KMS-11 (cell line): ENCODE measurements around the gene SPART.

Experiments used
- H2AFZ ChIP-seq: fragments of 200-600 bp; sonication (generic); 2 replicates; pipeline ENCODE4 v1.6.1; 2016; ENCODE audit warnings: antibody characterized with exemption, mixed run types, low read depth
- H3K27ac ChIP-seq: fragments of 200-600 bp; sonication (generic); 2 replicates; pipeline ENCODE4 v1.6.1; 2016; ENCODE audit warnings: mild to moderate bottlenecking, mixed run types
- H3K27me3 ChIP-seq: fragments of 200-600 bp; sonication (generic); 2 replicates; pipeline ENCODE4 v1.6.1; 2017; ENCODE audit warnings: mild to moderate bottlenecking, low read depth, mixed run types, moderate library complexity; ENCODE audit not compliant: insufficient read depth
- H3K36me3 ChIP-seq: fragments of 200-600 bp; sonication (generic); 2 replicates; pipeline ENCODE4 v1.6.1; 2017; ENCODE audit warnings: mild to moderate bottlenecking, mixed run types; ENCODE audit not compliant: insufficient read depth
- H3K4me1 ChIP-seq: fragments of 200-600 bp; sonication (generic); 2 replicates; pipeline ENCODE4 v1.6.1; 2016; ENCODE audit warnings: mild to moderate bottlenecking, low read depth, mixed run types; ENCODE audit not compliant: poor library complexity, severe bottlenecking
- H3K4me2 ChIP-seq: fragments of 200-600 bp; sonication (generic); 2 replicates; pipeline ENCODE4 v1.7.0; 2016; ENCODE audit warnings: mild to moderate bottlenecking, mixed run types
- H3K4me3 ChIP-seq: fragments of 200-600 bp; sonication (generic); IDR thresholded peaks from 2 replicates; pipeline ENCODE4 v1.6.1; 2017; ENCODE audit warnings: low read depth, low read length, mixed read lengths; ENCODE audit not compliant: insufficient read depth
- H3K79me2 ChIP-seq: fragments of 200-600 bp; sonication (generic); 2 replicates; pipeline ENCODE4 v1.6.1; 2016; ENCODE audit warnings: low read depth, mixed run types; ENCODE audit not compliant: insufficient read depth
- H3K9ac ChIP-seq: fragments of 200-600 bp; sonication (generic); 2 replicates; pipeline ENCODE4 v1.6.1; 2016; ENCODE audit warnings: mild to moderate bottlenecking, mixed run types
- H4K20me1 ChIP-seq: fragments of 200-600 bp; sonication (generic); 2 replicates; pipeline ENCODE4 v1.6.1; 2016; ENCODE audit warnings: mild to moderate bottlenecking, mixed run types; ENCODE audit not compliant: insufficient read depth
- TF ChIP-seq, protein P1 (sequence below): fragments of 200-600 bp; sonication (generic); conservative IDR thresholded peaks from 2 replicates; pipeline ENCODE4 v1.6.1; 2017; ENCODE audit warnings: low read depth, mild to moderate bottlenecking, antibody characterized with exemption, low read length, moderate library complexity, mixed read lengths

The SPART gene

GRCh38 chr13:36357692-36358091 lies 11.5 kb upstream of the SPART start:
- H3K27me3 ChIP-seq: no peaks in the 10 kb centered on the region
- no peak overlapping the region for H3K4me2 ChIP-seq
- TF ChIP-seq, protein P1, sequence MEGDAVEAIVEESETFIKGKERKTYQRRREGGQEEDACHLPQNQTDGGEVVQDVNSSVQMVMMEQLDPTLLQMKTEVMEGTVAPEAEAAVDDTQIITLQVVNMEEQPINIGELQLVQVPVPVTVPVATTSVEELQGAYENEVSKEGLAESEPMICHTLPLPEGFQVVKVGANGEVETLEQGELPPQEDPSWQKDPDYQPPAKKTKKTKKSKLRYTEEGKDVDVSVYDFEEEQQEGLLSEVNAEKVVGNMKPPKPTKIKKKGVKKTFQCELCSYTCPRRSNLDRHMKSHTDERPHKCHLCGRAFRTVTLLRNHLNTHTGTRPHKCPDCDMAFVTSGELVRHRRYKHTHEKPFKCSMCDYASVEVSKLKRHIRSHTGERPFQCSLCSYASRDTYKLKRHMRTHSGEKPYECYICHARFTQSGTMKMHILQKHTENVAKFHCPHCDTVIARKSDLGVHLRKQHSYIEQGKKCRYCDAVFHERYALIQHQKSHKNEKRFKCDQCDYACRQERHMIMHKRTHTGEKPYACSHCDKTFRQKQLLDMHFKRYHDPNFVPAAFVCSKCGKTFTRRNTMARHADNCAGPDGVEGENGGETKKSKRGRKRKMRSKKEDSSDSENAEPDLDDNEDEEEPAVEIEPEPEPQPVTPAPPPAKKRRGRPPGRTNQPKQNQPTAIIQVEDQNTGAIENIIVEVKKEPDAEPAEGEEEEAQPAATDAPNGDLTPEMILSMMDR: no peak
- H3K36me3 ChIP-seq: no peaks in the 10 kb centered on the region
- H3K27ac ChIP-seq: no peak overlapping the region
- H3K4me3 ChIP-seq: no peak overlapping the region
- no peak overlapping the region for H2AFZ ChIP-seq
- H4K20me1 ChIP-seq: no peaks in the 10 kb centered on the region
- no peak overlapping the region for H3K9ac ChIP-seq
- H3K4me1 ChIP-seq: no peaks in the 10 kb centered on the region
- H3K79me2 ChIP-seq: no peaks in the 10 kb centered on the region

DNA sequence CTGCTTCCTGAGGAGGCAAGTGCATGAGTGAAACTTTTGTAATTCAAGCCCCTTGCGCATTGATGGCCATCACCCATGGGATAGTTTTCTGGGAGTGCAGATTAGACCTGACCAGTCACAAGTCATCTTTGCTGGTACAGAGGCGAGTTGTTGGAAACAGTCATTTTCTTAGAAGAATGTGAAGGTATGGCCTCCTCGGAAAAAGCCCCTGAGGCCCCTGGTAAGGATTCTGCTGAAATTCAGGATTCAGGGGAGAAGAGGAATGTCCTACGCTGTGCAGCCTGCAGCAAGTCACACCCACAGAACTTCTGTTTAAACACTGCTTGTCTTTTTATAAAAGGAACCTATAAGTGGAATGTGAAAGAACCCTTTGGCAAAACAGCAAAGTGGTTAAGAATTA lies 11.0 kb upstream of the SPART start:
- Histone ChIP-seq H3K9ac (no peak overlapping the region), H3K4me3 (no peak overlapping the region), H3K36me3 (no peaks in the 10 kb centered on the region)

GRCh38 chr13:36356058-36356457 lies 9.9 kb upstream of the SPART start:
- Histone ChIP-seq H3K27ac (no peak overlapping the region), H3K27me3 (no peaks in the 10 kb centered on the region), H3K4me2 (no peak overlapping the region)

More for the DNA sequence above, 11.0 kb upstream of the SPART start:
- no peak overlapping the region for H3K4me2 ChIP-seq
- H2AFZ ChIP-seq: no peak overlapping the region
- H3K27me3 ChIP-seq: no peaks in the 10 kb centered on the region
- H3K4me1 ChIP-seq: no peaks in the 10 kb centered on the region
- TF ChIP-seq, protein P1: no peak
- H3K79me2 ChIP-seq: no peaks in the 10 kb centered on the region
- no peak overlapping the region for H3K27ac ChIP-seq
- H4K20me1 ChIP-seq: no peaks in the 10 kb centered on the region

GRCh38 chr13:36355632-36356031 lies 9.4 kb upstream of the SPART start:
- no peak overlapping the region for H3K27ac ChIP-seq
- H3K4me2 ChIP-seq: no peak overlapping the region
- H3K36me3 ChIP-seq: no peaks in the 10 kb centered on the region
- no peaks in the 10 kb centered on the region for H3K4me1 ChIP-seq
- H3K9ac ChIP-seq: no peak overlapping the region
- H3K27me3 ChIP-seq: no peaks in the 10 kb centered on the region
- H4K20me1 ChIP-seq: no peaks in the 10 kb centered on the region
- TF ChIP-seq, protein P1: no peak
- no peaks in the 10 kb centered on the region for H3K79me2 ChIP-seq
- H2AFZ ChIP-seq: no peak overlapping the region
- no peak overlapping the region for H3K4me3 ChIP-seq

More at GRCh38 chr13:36356058-36356457, 9.9 kb upstream of the SPART start:
- Histone ChIP-seq H3K9ac (no peak overlapping the region), H4K20me1 (no peaks in the 10 kb centered on the region), H2AFZ (no peak overlapping the region), H3K36me3 (no peaks in the 10 kb centered on the region), H3K79me2 (no peaks in the 10 kb centered on the region), H3K4me3 (no peak overlapping the region), H3K4me1 (no peaks in the 10 kb centered on the region)
- TF ChIP-seq, protein P1: no peak
